Measurements from ENCODE around the gene EDARADD. TPM values are rescaled to one million over a fixed set of nuclear protein-coding genes. Genes with fewer than 3 reads are reported as not detected.

EDARADD gene
- total and polyA plus RNA-seq, 2 of the 13 experiments (the other 11 are each of a cell fraction or from before 2014, with no cell fraction given) = 0.03 TPM; not detected in 1

- TF ChIP-seq KLF13 (CRISPR knock-in tag; IDR thresholded peaks at IDR 0.05) = no peak
- TF ChIP-seq ZNF225 (CRISPR knock-in tag; IDR thresholded peaks at IDR 0.05) = no peak
- TF ChIP-seq CSRNP1 (CRISPR knock-in tag; IDR thresholded peaks at IDR 0.05) = no peak
- TF ChIP-seq ZNF629 (CRISPR knock-in tag; conservative IDR thresholded peaks at IDR 0.05) = no peak
- TF ChIP-seq AHR (CRISPR knock-in tag; IDR thresholded peaks at IDR 0.05) = no peak
- TF ChIP-seq ZFYVE20 (CRISPR knock-in tag; IDR thresholded peaks at IDR 0.05; ENCODE audit: borderline replicate concordance, low read depth) = no peak
- no peak for TF ChIP-seq ATF5 (CRISPR knock-in tag; IDR thresholded peaks at IDR 0.05; ENCODE audit: low read depth)
These were observed 44.5 kb downstream of the EDARADD start (continued) for GRCh38 chr1:236438614-236439013.

GRCh38 chr1:236440373-236440772 is 46.3 kb downstream of the EDARADD start:
- no peak overlapping the region for H3K4me2 ChIP-seq (ENCODE audit: low read depth, low read length)
- no peak for ATAC-seq
- ChIA-PET CTCF (ENCODE audit: low intra/inter-chr PET ratio, low total read pairs) (no interaction called here), POLR2A (no interaction called here)
- no peaks in the 10 kb centered on the region for H3K36me3 ChIP-seq (replicated peaks in 1 of 2; ENCODE audit: control insufficient read depth in 1 of 2, insufficient read depth in 2 of 2, low read length in 2 of 2)
- no peak overlapping the region for H3K27ac ChIP-seq (ENCODE audit: extremely low read length, insufficient read depth, low read length)
- H3K79me2 ChIP-seq (ENCODE audit: insufficient read depth, low read length) = no peaks in the 10 kb centered on the region
- DNase-seq (ENCODE audit: low spot score) = no peak
- H3K4me1 ChIP-seq (ENCODE audit: insufficient read depth, low read length) = no peaks in the 10 kb centered on the region
- no peak for FAIRE-seq
- H3K9ac ChIP-seq (ENCODE audit: insufficient read depth, low read depth, low read length) = no peak overlapping the region
- peak in 1 of 2 experiments; percentile 45; a peak in 1 of 4 replicates for TF ChIP-seq MAFK (conservative IDR thresholded peaks at IDR 0.05 in 1 of 2, IDR thresholded peaks at IDR 0.05 in 1 of 2; ENCODE audit: low read length in 2 of 2)
- TF ChIP-seq ZNF17 (CRISPR knock-in tag; IDR thresholded peaks at IDR 0.05) = no peak
- H4K20me1 ChIP-seq (ENCODE audit: insufficient read depth, low read length) = no peaks in the 10 kb centered on the region
- no peak overlapping the region for H3K4me3 ChIP-seq (replicated peaks in 1 of 3; ENCODE audit: insufficient read depth in 1 of 3, low read depth in 2 of 3, low read length in 3 of 3)
- intact Hi-C loops (cut with micrococcal nuclease; ENCODE audit: unreplicated experiment) (no loop called here), in situ Hi-C loops (cut with HindIII; ENCODE audit: extremely low pct_ligation_motif_present, low pct_unique_long_range_greater_than_20kb) (no loop called here)
- no peaks in the 10 kb centered on the region for H3K27me3 ChIP-seq (ENCODE audit: control insufficient read depth in 1 of 2, insufficient read depth in 2 of 2, low read length in 2 of 2)
- no peaks in the 10 kb centered on the region for H3K9me3 ChIP-seq (ENCODE audit: low read length)
- no peak overlapping the region for H2AFZ ChIP-seq (ENCODE audit: low read length)
- 13% methylated on average over 2 of the region's 2 CpGs for WGBS (ENCODE audit: low lambda C conversion rate)
- BruUV-seq (replicated peaks) = no TSS peak

Measured in HepG2 (cell line).